GM12872 (cell line): ENCODE measurements around the gene DMXL2.

ENCODE experiments used
- CTCF ChIP-seq: IDR thresholded peaks from 3 replicates; pipeline ENCODE4 v1.5.1; 2011; ENCODE audit warnings: low read depth, mild to moderate bottlenecking, low read length, moderate library complexity; ENCODE audit not compliant: insufficient read depth

Gene DMXL2

GRCh38 chr15:51491941-51492340 lies 130.6 kb downstream of the DMXL2 start:
- TF ChIP-seq CTCF: no peak

GRCh38 chr15:51484781-51485180 lies 137.8 kb downstream of the DMXL2 start:
- no peak for TF ChIP-seq CTCF

- no peak for TF ChIP-seq CTCF
These were observed 138.6 kb downstream of the DMXL2 start for GRCh38 chr15:51483985-51484384.

GRCh38 chr15:51483520-51483919 lies 139.1 kb downstream of the DMXL2 start:
- TF ChIP-seq CTCF: no peak

- no peak for TF ChIP-seq CTCF
These were observed 146.8 kb downstream of the DMXL2 start for GRCh38 chr15:51475736-51476135.

- no peak for TF ChIP-seq CTCF
These were observed 152.1 kb downstream of the DMXL2 start for GRCh38 chr15:51470512-51470911.

GRCh38 chr15:51460796-51461195 lies 161.8 kb downstream of the DMXL2 start:
- no peak for TF ChIP-seq CTCF

GRCh38 chr15:51450001-51450400 lies 172.6 kb downstream of the DMXL2 start:
- no peak for TF ChIP-seq CTCF
